ENCODE results near the gene HEPHL1. TPM values are rescaled to one million over a fixed set of nuclear protein-coding genes. Genes with fewer than 3 reads are reported as not detected.
"Not testable (repeated sequence)": the region's sequence is repeated elsewhere in the genome, so short reads cannot be mapped to it uniquely, and the experiment has no call there.

Gene HEPHL1
- total and polyA plus RNA-seq, 2 donors (not counting 1 experiment from before 2014, with no cell fraction given) = not detected

DNA sequence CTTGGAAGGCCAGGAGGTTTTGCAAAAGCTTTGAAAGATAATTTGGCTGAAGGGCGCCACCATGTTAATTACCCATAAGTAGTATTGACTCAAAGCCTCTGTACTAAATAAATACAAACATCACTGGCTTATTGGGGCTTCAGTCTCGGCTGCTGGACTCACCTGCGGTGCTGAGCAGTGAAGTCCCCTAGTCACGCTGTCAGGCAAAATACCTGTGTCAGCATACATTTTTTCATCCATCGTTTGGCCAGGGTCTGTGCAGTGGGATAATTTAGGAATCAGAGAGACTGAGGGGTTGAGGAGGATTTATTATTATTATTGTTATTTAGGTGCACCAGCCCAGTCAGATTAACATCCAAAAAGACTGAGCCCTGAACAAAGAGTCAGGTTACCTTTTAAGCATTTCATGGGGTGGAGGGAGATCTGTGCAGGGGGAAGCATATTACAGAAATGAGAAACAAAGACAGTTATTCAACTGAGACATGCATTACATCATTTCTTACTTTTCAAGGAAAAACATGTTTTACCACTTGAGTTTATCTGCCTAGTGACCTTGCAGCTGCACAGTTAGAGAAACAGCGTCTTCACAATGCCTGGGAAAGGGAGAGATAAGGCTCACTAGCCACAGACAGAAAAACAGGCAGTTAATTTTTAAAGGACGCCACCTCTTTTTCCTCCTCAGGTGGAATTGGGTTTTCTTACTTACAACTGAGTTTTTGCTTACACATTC is 47.7 kb upstream of the HEPHL1 start:
- H4K20me1 ChIP-seq (ENCODE audit: control insufficient read depth, insufficient read depth, low read length, poor library complexity, severe bottlenecking); H3K4me3 ChIP-seq (ENCODE audit: control extremely low read depth in 1 of 5, extremely low read depth in 1 of 5, insufficient read depth in 1 of 5, low read depth in 2 of 5, low read length in 4 of 5); H3K27ac ChIP-seq (ENCODE audit: low read length in 2 of 2); POLR2A ChIA-PET; H3K79me2 ChIP-seq (ENCODE audit: control insufficient read depth, insufficient read depth, low read length); H3K4me1 ChIP-seq (ENCODE audit: control insufficient read depth in 2 of 2, insufficient read depth in 2 of 2, low read length in 2 of 2); H3K9ac ChIP-seq (ENCODE audit: low read length); H3K36me3 ChIP-seq (replicated peaks in 1 of 2; ENCODE audit: control extremely low read depth in 1 of 2, control insufficient read depth in 1 of 2, extremely low read depth in 1 of 2, insufficient read depth in 2 of 2, low read length in 1 of 2); CTCF ChIA-PET; H3K4me3 Mint-ChIP-seq; H2AFZ ChIP-seq (ENCODE audit: insufficient read depth, low read depth, low read length, poor library complexity, severe bottlenecking); H3K27me3 ChIP-seq (replicated peaks in 1 of 4; ENCODE audit: control extremely low read depth in 1 of 4, control insufficient read depth in 3 of 4, insufficient read depth in 4 of 4, low read length in 3 of 4); H3K4me1 Mint-ChIP-seq; DNase-seq; H3K27me3 Mint-ChIP-seq; H3K27ac Mint-ChIP-seq; H3K9me3 Mint-ChIP-seq (ENCODE audit: insufficient read depth); H3K9me3 ChIP-seq (ENCODE audit: control extremely low read depth in 1 of 3, control insufficient read depth in 2 of 3, insufficient read depth in 1 of 3, low read length in 2 of 3); H3K4me2 ChIP-seq (replicated peaks; ENCODE audit: low read depth, low read length, poor library complexity, severe bottlenecking); intact Hi-C loops (cut with micrococcal nuclease); ATAC-seq (ENCODE audit: low read depth): not testable (repeated sequence)
- WGBS (ENCODE audit: insufficient coverage) = 81% methylated on average over 5 of the region's 7 CpGs

- Mint-ChIP-seq H3K4me1 (no peaks in the 10 kb centered on the region), H3K27ac (no peak overlapping the region), H3K9me3 (ENCODE audit: insufficient read depth) (peaks cover 2% of the 10 kb centered on the region), H3K4me3 (no peak overlapping the region), H3K27me3 (peaks cover 9% of the 10 kb centered on the region)
- H3K27ac ChIP-seq (ENCODE audit: low read length in 2 of 2) = no peak overlapping the region
- no peaks in the 10 kb centered on the region for H3K27me3 ChIP-seq (replicated peaks in 1 of 4; ENCODE audit: control extremely low read depth in 1 of 4, control insufficient read depth in 3 of 4, insufficient read depth in 4 of 4, low read length in 3 of 4)
- no peak for DNase-seq
- H3K4me1 ChIP-seq (ENCODE audit: control insufficient read depth in 2 of 2, insufficient read depth in 2 of 2, low read length in 2 of 2) = no peaks in the 10 kb centered on the region
- no peaks in the 10 kb centered on the region for H4K20me1 ChIP-seq (ENCODE audit: control insufficient read depth, insufficient read depth, low read length, poor library complexity, severe bottlenecking)
- no peak overlapping the region for H2AFZ ChIP-seq (ENCODE audit: insufficient read depth, low read depth, low read length, poor library complexity, severe bottlenecking)
- no peaks in the 10 kb centered on the region for H3K36me3 ChIP-seq (replicated peaks in 1 of 2; ENCODE audit: control extremely low read depth in 1 of 2, control insufficient read depth in 1 of 2, extremely low read depth in 1 of 2, insufficient read depth in 2 of 2, low read length in 1 of 2)
- ChIA-PET CTCF (no interaction called here), POLR2A (no interaction called here)
- intact Hi-C loops (cut with micrococcal nuclease) = no loop called here
- no peak for ATAC-seq (ENCODE audit: low read depth)
- peaks cover 0 to 6% (median 2%) of the 10 kb centered on the region in 3 donors for H3K9me3 ChIP-seq (ENCODE audit: control extremely low read depth in 1 of 3, control insufficient read depth in 2 of 3, insufficient read depth in 1 of 3, low read length in 2 of 3)
- H3K79me2 ChIP-seq (ENCODE audit: control insufficient read depth, insufficient read depth, low read length) = no peaks in the 10 kb centered on the region
- H3K9ac ChIP-seq (ENCODE audit: low read length) = no peak overlapping the region
- H3K4me3 ChIP-seq (ENCODE audit: control extremely low read depth in 1 of 5, extremely low read depth in 1 of 5, insufficient read depth in 1 of 5, low read depth in 2 of 5, low read length in 4 of 5) = no peak overlapping the region
- H3K4me2 ChIP-seq (replicated peaks; ENCODE audit: low read depth, low read length, poor library complexity, severe bottlenecking) = no peak overlapping the region
- TF ChIP-seq EZH2 (IDR thresholded peaks at IDR 0.05; ENCODE audit: borderline replicate concordance, insufficient read depth, low read depth, low read length, poor library complexity, severe bottlenecking) = no peak
- TF ChIP-seq, protein P1, sequence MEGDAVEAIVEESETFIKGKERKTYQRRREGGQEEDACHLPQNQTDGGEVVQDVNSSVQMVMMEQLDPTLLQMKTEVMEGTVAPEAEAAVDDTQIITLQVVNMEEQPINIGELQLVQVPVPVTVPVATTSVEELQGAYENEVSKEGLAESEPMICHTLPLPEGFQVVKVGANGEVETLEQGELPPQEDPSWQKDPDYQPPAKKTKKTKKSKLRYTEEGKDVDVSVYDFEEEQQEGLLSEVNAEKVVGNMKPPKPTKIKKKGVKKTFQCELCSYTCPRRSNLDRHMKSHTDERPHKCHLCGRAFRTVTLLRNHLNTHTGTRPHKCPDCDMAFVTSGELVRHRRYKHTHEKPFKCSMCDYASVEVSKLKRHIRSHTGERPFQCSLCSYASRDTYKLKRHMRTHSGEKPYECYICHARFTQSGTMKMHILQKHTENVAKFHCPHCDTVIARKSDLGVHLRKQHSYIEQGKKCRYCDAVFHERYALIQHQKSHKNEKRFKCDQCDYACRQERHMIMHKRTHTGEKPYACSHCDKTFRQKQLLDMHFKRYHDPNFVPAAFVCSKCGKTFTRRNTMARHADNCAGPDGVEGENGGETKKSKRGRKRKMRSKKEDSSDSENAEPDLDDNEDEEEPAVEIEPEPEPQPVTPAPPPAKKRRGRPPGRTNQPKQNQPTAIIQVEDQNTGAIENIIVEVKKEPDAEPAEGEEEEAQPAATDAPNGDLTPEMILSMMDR (IDR thresholded peaks at IDR 0.05) = no peak
Measured at GRCh38 chr11:93974759-93975158, 46.4 kb upstream of the HEPHL1 start.

- DNase-seq; H2AFZ ChIP-seq (ENCODE audit: insufficient read depth, low read depth, low read length, poor library complexity, severe bottlenecking); H3K79me2 ChIP-seq (ENCODE audit: control insufficient read depth, insufficient read depth, low read length); H4K20me1 ChIP-seq (ENCODE audit: control insufficient read depth, insufficient read depth, low read length, poor library complexity, severe bottlenecking); H3K4me1 Mint-ChIP-seq; H3K27me3 ChIP-seq (replicated peaks in 1 of 4; ENCODE audit: control extremely low read depth in 1 of 4, control insufficient read depth in 3 of 4, insufficient read depth in 4 of 4, low read length in 3 of 4); H3K27ac Mint-ChIP-seq; H3K4me2 ChIP-seq (replicated peaks; ENCODE audit: low read depth, low read length, poor library complexity, severe bottlenecking); H3K4me3 ChIP-seq (ENCODE audit: control extremely low read depth in 1 of 5, extremely low read depth in 1 of 5, insufficient read depth in 1 of 5, low read depth in 2 of 5, low read length in 4 of 5); ATAC-seq (ENCODE audit: low read depth); POLR2A ChIA-PET; intact Hi-C loops (cut with micrococcal nuclease); H3K4me3 Mint-ChIP-seq; H3K36me3 ChIP-seq (replicated peaks in 1 of 2; ENCODE audit: control extremely low read depth in 1 of 2, control insufficient read depth in 1 of 2, extremely low read depth in 1 of 2, insufficient read depth in 2 of 2, low read length in 1 of 2); H3K4me1 ChIP-seq (ENCODE audit: control insufficient read depth in 2 of 2, insufficient read depth in 2 of 2, low read length in 2 of 2); CTCF ChIA-PET; H3K9me3 Mint-ChIP-seq (ENCODE audit: insufficient read depth); H3K27ac ChIP-seq (ENCODE audit: low read length in 2 of 2); H3K9ac ChIP-seq (ENCODE audit: low read length); H3K9me3 ChIP-seq (ENCODE audit: control extremely low read depth in 1 of 3, control insufficient read depth in 2 of 3, insufficient read depth in 1 of 3, low read length in 2 of 3): not testable (repeated sequence)
- whole genome bisulfite sequencing (ENCODE audit: insufficient coverage) = no CpG with 5 or more reads among the region's 3 CpGs
- H3K27me3 Mint-ChIP-seq = peaks cover 14% of the 10 kb centered on the region
Measured at GRCh38 chr11:93976577-93977254, 44.4 kb upstream of the HEPHL1 start.

All from B cell (primary cell).